HepG2 (cell line): ENCODE results near the gene MYL6. TPM values are rescaled to one million over a fixed set of nuclear protein-coding genes. Genes with fewer than 3 reads are reported as not detected.

ENCODE experiments used
- AGO1 ChIP-seq: fragments of 200-400 bp; formaldehyde crosslinking; IDR thresholded peaks from 2 replicates; pipeline ENCODE4 v1.6.1; 2017; ENCODE audit warnings: mild to moderate bottlenecking, low read depth, low read length, moderate library complexity; ENCODE audit not compliant: poor library complexity, severe bottlenecking
- FIP1L1 ChIP-seq: fragments of 200-400 bp; formaldehyde crosslinking; IDR thresholded peaks from 2 replicates; pipeline ENCODE4 v1.6.1; 2018; ENCODE audit warnings: low read depth, mild to moderate bottlenecking, low read length, moderate library complexity, borderline replicate concordance; ENCODE audit not compliant: insufficient read depth
- MLLT10 ChIP-seq: sonication (generic); formaldehyde crosslinking; IDR thresholded peaks from 2 replicates; pipeline ENCODE4 v1.4.0; 2020; ENCODE audit warnings: missing genetic modification reagents
- NFYC ChIP-seq: IDR thresholded peaks from 2 replicates; pipeline ENCODE4 v1.6.1; 2016; ENCODE audit warnings: missing genetic modification reagents, missing compliant biosample characterization
- ZBTB38 ChIP-seq: sonication (generic); formaldehyde crosslinking; IDR thresholded peaks from 2 replicates; pipeline ENCODE4 v1.5.1; 2020; ENCODE audit warnings: mild to moderate bottlenecking, missing genetic modification reagents
- ZNF749 ChIP-seq: sonication (generic); formaldehyde crosslinking; IDR thresholded peaks from 2 replicates; pipeline ENCODE4 v1.8.0; 2022; ENCODE audit warnings: mild to moderate bottlenecking, missing genetic modification reagents, moderate library complexity, borderline replicate concordance
- polyA plus RNA-seq, 8 experiments: library from polyadenylated mRNA; depleted of rRNA in 3 of 8; stranded (reverse) in 7 of 8; unstranded in 1 of 8; fragments of >200 nt; fragmentation: Illumina TruSeq in 4 of 8; extraction: Trizol in 4 of 8; gene quantifications; 2 replicates each; pipeline versions ENCODE4 v1.2.1 to v1.2.3, GENCODE V29; 2011 to 2016; ENCODE audit warnings: low read depth in 4 of 8, missing spikeins in 1 of 8, mixed read lengths in 1 of 8; ENCODE audit not compliant: insufficient read depth in 1 of 8
- total RNA-seq, 5 experiments: library from RNA; depleted of rRNA; stranded (reverse); fragments of >200 nt; fragmentation: Illumina TruSeq; extraction: Trizol; gene quantifications; 2 replicates each; pipeline ENCODE4 v1.2.3, GENCODE V29; 2016; ENCODE audit warnings: low read depth in 1 of 5
- TF ChIP-seq, protein P1 (sequence below): sonication (generic); formaldehyde crosslinking; IDR thresholded peaks from 2 replicates; pipeline ENCODE4 v1.4.0; 2020; ENCODE audit warnings: mild to moderate bottlenecking, missing genetic modification reagents, borderline replicate concordance
- TF ChIP-seq, protein P2 (sequence below): IDR thresholded peaks from 2 replicates; pipeline ENCODE4 v1.6.1; 2016; ENCODE audit warnings: mild to moderate bottlenecking
- TF ChIP-seq, protein P3 (sequence below), 2 experiments: sonication (generic) in 1 of 2; formaldehyde crosslinking in 1 of 2; IDR thresholded peaks; 2 replicates each; pipeline versions ENCODE4 v1.5.1 to v1.6.1; 2011 to 2020; ENCODE audit warnings: borderline replicate concordance in 1 of 2, low read depth in 1 of 2, low read length in 1 of 2, mild to moderate bottlenecking in 1 of 2, missing genetic modification reagents in 1 of 2, moderate library complexity in 1 of 2
- TF ChIP-seq, protein P4 (sequence below): sonication (generic); formaldehyde crosslinking; IDR thresholded peaks from 2 replicates; pipeline ENCODE4 v1.4.0; 2020; ENCODE audit warnings: mild to moderate bottlenecking, low read depth, missing genetic modification reagents
- TF ChIP-seq, protein P5 (sequence below): sonication (generic); formaldehyde crosslinking; IDR thresholded peaks from 2 replicates; pipeline ENCODE4 v1.4.0; 2020; ENCODE audit warnings: mild to moderate bottlenecking, missing genetic modification reagents

MYL6 gene
- total and polyA plus RNA-seq, 2 of the 13 experiments (the other 11 are each of a cell fraction or from before 2014, with no cell fraction given): 1,127 to 1,192 TPM

DNA sequence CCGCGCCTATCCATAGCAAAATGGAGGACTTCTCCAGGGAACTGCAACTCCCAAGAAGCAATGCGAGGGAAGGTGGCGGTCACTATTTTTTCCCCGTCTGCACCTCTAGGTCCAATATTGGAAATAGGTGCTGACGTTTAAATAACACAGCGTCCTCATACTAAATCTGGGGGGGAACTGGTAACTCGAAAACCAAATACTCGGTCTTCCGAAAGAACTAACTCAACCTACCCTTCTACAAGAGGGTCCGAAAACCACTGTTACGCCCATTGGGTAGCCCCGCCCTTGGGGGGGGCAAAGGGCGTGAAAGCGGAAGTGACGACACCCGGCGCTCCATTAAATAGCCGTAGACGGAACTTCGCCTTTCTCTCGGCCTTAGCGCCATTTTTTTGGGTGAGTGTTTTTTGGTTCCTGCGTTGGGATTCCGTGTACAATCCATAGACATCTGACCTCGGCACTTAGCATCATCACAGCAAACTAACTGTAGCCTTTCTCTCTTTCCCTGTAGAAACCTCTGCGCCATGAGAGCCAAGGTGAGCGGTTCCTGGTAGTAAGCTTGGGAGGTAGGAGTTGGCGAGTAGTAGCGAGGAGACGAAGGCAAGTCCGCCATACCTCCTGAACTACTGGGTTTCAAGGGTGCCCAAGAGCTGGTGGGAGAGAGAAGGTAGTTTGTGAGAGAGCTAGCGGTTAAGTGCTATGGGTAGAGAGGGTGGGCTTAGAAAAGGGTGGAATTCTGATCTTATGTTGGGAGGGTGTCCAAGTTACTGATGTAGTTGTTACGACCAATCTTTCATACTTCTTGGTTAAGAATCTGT lies 41.7 kb upstream of the MYL6 start, which contains the start of gene RPL41 (continued):
- TF ChIP-seq, protein P1, sequence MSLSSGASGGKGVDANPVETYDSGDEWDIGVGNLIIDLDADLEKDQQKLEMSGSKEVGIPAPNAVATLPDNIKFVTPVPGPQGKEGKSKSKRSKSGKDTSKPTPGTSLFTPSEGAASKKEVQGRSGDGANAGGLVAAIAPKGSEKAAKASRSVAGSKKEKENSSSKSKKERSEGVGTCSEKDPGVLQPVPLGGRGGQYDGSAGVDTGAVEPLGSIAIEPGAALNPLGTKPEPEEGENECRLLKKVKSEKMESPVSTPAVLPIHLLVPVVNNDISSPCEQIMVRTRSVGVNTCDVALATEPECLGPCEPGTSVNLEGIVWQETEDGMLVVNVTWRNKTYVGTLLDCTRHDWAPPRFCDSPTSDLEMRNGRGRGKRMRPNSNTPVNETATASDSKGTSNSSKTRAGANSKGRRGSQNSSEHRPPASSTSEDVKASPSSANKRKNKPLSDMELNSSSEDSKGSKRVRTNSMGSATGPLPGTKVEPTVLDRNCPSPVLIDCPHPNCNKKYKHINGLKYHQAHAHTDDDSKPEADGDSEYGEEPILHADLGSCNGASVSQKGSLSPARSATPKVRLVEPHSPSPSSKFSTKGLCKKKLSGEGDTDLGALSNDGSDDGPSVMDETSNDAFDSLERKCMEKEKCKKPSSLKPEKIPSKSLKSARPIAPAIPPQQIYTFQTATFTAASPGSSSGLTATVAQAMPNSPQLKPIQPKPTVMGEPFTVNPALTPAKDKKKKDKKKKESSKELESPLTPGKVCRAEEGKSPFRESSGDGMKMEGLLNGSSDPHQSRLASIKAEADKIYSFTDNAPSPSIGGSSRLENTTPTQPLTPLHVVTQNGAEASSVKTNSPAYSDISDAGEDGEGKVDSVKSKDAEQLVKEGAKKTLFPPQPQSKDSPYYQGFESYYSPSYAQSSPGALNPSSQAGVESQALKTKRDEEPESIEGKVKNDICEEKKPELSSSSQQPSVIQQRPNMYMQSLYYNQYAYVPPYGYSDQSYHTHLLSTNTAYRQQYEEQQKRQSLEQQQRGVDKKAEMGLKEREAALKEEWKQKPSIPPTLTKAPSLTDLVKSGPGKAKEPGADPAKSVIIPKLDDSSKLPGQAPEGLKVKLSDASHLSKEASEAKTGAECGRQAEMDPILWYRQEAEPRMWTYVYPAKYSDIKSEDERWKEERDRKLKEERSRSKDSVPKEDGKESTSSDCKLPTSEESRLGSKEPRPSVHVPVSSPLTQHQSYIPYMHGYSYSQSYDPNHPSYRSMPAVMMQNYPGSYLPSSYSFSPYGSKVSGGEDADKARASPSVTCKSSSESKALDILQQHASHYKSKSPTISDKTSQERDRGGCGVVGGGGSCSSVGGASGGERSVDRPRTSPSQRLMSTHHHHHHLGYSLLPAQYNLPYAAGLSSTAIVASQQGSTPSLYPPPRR: peak; percentile 61; the same call in 1 of the 2 replicates
- TF ChIP-seq ZNF749: 0 out of 2 replicates have a peak, but pooled peaks have one; percentile 54
- TF ChIP-seq ZBTB38: peak; percentile 64; the same call in 1 of the 2 replicates
- TF ChIP-seq, protein P2, sequence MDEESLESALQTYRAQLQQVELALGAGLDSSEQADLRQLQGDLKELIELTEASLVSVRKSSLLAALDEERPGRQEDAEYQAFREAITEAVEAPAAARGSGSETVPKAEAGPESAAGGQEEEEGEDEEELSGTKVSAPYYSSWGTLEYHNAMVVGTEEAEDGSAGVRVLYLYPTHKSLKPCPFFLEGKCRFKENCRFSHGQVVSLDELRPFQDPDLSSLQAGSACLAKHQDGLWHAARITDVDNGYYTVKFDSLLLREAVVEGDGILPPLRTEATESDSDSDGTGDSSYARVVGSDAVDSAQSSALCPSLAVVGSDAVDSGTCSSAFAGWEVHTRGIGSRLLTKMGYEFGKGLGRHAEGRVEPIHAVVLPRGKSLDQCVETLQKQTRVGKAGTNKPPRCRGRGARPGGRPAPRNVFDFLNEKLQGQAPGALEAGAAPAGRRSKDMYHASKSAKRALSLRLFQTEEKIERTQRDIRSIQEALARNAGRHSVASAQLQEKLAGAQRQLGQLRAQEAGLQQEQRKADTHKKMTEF (CRISPR knock-in tag): peak; percentile 85
- TF ChIP-seq NFYC (CRISPR knock-in tag): peak; percentile 21; the same call in 1 of the 2 replicates
- TF ChIP-seq FIP1L1: no peak
- TF ChIP-seq, protein P3, sequence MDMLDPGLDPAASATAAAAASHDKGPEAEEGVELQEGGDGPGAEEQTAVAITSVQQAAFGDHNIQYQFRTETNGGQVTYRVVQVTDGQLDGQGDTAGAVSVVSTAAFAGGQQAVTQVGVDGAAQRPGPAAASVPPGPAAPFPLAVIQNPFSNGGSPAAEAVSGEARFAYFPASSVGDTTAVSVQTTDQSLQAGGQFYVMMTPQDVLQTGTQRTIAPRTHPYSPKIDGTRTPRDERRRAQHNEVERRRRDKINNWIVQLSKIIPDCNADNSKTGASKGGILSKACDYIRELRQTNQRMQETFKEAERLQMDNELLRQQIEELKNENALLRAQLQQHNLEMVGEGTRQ (IDR thresholded peaks at IDR 0.05; ENCODE audit: low read depth, low read length): no peak
- TF ChIP-seq, protein P3 (CRISPR knock-in tag; IDR thresholded peaks at IDR 0.05; ENCODE audit: borderline replicate concordance): no peak
- TF ChIP-seq, protein P4, sequence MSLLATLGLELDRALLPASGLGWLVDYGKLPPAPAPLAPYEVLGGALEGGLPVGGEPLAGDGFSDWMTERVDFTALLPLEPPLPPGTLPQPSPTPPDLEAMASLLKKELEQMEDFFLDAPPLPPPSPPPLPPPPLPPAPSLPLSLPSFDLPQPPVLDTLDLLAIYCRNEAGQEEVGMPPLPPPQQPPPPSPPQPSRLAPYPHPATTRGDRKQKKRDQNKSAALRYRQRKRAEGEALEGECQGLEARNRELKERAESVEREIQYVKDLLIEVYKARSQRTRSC: peak; percentile 89; the same call in 1 of the 2 replicates
- TF ChIP-seq MLLT10 (CRISPR knock-in tag): no peak
- TF ChIP-seq, protein P5, sequence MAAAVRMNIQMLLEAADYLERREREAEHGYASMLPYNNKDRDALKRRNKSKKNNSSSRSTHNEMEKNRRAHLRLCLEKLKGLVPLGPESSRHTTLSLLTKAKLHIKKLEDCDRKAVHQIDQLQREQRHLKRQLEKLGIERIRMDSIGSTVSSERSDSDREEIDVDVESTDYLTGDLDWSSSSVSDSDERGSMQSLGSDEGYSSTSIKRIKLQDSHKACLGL (CRISPR knock-in tag): peak; percentile 61; the same call in 1 of the 2 replicates
- TF ChIP-seq AGO1: no peak
